ENCODE data around the gene WIPF1.

DNA sequence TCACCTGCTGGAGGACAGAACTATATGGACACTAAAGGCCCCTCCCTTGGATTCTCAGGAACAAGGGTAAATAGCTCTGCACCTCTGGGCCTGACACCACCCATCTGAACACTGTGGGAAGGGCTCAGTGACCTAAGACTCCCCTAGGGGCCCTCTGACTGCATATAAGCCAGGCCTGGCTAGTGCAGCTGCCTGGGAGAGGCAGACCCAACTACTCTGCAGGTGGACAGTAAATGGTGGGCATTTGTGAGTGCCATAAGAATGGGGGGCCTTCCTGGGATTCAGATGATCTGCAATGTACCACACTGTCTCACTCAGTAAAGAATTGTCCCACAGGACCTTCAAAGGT, 11.2 kb upstream of the WIPF1 start:
- no peak for TF ChIP-seq POLR2A (IDR thresholded peaks at IDR 0.05; ENCODE audit: low read depth, low read length)
- TF ChIP-seq, protein P1, sequence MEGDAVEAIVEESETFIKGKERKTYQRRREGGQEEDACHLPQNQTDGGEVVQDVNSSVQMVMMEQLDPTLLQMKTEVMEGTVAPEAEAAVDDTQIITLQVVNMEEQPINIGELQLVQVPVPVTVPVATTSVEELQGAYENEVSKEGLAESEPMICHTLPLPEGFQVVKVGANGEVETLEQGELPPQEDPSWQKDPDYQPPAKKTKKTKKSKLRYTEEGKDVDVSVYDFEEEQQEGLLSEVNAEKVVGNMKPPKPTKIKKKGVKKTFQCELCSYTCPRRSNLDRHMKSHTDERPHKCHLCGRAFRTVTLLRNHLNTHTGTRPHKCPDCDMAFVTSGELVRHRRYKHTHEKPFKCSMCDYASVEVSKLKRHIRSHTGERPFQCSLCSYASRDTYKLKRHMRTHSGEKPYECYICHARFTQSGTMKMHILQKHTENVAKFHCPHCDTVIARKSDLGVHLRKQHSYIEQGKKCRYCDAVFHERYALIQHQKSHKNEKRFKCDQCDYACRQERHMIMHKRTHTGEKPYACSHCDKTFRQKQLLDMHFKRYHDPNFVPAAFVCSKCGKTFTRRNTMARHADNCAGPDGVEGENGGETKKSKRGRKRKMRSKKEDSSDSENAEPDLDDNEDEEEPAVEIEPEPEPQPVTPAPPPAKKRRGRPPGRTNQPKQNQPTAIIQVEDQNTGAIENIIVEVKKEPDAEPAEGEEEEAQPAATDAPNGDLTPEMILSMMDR (IDR thresholded peaks at IDR 0.05; ENCODE audit: extremely low read depth in 1 of 2, insufficient read depth in 1 of 2, low read depth in 1 of 2, low read length in 2 of 2), result no peak
- TF ChIP-seq POLR2AphosphoS5 (IDR thresholded peaks at IDR 0.05; ENCODE audit: insufficient read depth, low read depth, low read length), result no peak

Measured in endothelial cell of umbilical vein (primary cell).